Measurements from ENCODE around the gene LRRC55. TPM values are rescaled to one million over a fixed set of nuclear protein-coding genes. Genes with fewer than 3 reads are reported as not detected.

The LRRC55 gene
- total and polyA plus RNA-seq, 3 donors from 2014 or later: 0.08 to 0.76 (median 0.19) TPM

GRCh38 chr11:57210781-57211180 lies 29.0 kb downstream of the LRRC55 start:
- no peak overlapping the region for H3K27ac ChIP-seq

GRCh38 chr11:57213342-57214097 lies 31.8 kb downstream of the LRRC55 start:
- intact Hi-C loops (cut with DNase I; ENCODE audit: low total_unique reads): no loop called here
- Histone ChIP-seq H3K27ac (peak overlapping the region in 1 of 2 donors; percentile 39), H3K4me3 (no peak overlapping the region), H3K27me3 (no peaks in the 10 kb centered on the region), H3K9me3 (no peaks in the 10 kb centered on the region), H3K4me1 (peaks cover 8% of the 10 kb centered on the region), H3K36me3 (ENCODE audit: low read depth, missing control alignments) (no peaks in the 10 kb centered on the region)
- DNase-seq: no peak
- TF ChIP-seq CTCF (IDR thresholded peaks at IDR 0.05): no peak
- no peak for TF ChIP-seq POLR2A (IDR thresholded peaks at IDR 0.05)
- WGBS, 2 donors: 47 to 56% methylated on average over 9 of the region's 9 CpGs

More at GRCh38 chr11:57210781-57211180, 29.0 kb downstream of the LRRC55 start:
- peaks cover 8% of the 10 kb centered on the region for H3K4me1 ChIP-seq
- H3K9me3 ChIP-seq: no peaks in the 10 kb centered on the region
- intact Hi-C loops (cut with DNase I; ENCODE audit: low total_unique reads): no loop called here
- H3K27me3 ChIP-seq: no peaks in the 10 kb centered on the region
- no peak overlapping the region for H3K4me3 ChIP-seq
- H3K36me3 ChIP-seq (ENCODE audit: low read depth, missing control alignments): no peaks in the 10 kb centered on the region
- no peak for TF ChIP-seq CTCF (IDR thresholded peaks at IDR 0.05)
- no peak for TF ChIP-seq POLR2A (IDR thresholded peaks at IDR 0.05)
- 60 to 68% methylated on average over 7 of the region's 7 CpGs for WGBS, 2 donors
- no peak for DNase-seq

- no peak overlapping the region for H3K4me3 ChIP-seq
- intact Hi-C loops (cut with DNase I; ENCODE audit: low total_unique reads): no loop called here
- no peak for TF ChIP-seq CTCF (IDR thresholded peaks at IDR 0.05)
- no peak for TF ChIP-seq POLR2A (IDR thresholded peaks at IDR 0.05)
- no peak overlapping the region for H3K27ac ChIP-seq
- peaks cover 8% of the 10 kb centered on the region for H3K4me1 ChIP-seq
- no peak for DNase-seq
- WGBS, 2 donors: 72 to 73% methylated on average over 2 of the region's 2 CpGs
- H3K9me3 ChIP-seq: no peaks in the 10 kb centered on the region
- no peaks in the 10 kb centered on the region for H3K27me3 ChIP-seq
- no peaks in the 10 kb centered on the region for H3K36me3 ChIP-seq (ENCODE audit: low read depth, missing control alignments)
Observed at GRCh38 chr11:57214098-57214417, 32.3 kb downstream of the LRRC55 start.

GRCh38 chr11:57214494-57214893 lies 32.7 kb downstream of the LRRC55 start:
- H3K27me3 ChIP-seq: no peaks in the 10 kb centered on the region
- H3K27ac ChIP-seq: no peak overlapping the region
- 38 to 50% methylated on average over 3 of the region's 3 CpGs for WGBS, 2 donors
- TF ChIP-seq CTCF (IDR thresholded peaks at IDR 0.05) (no peak), POLR2A (IDR thresholded peaks at IDR 0.05) (no peak)
- no peaks in the 10 kb centered on the region for H3K9me3 ChIP-seq
- no peak overlapping the region for H3K4me3 ChIP-seq
- H3K4me1 ChIP-seq: peaks cover 8% of the 10 kb centered on the region
- intact Hi-C loops (cut with DNase I; ENCODE audit: low total_unique reads): no loop called here
- H3K36me3 ChIP-seq (ENCODE audit: low read depth, missing control alignments): no peaks in the 10 kb centered on the region
- no peak for DNase-seq

GRCh38 chr11:57216463-57216862 lies 34.7 kb downstream of the LRRC55 start:
- 89% methylated on average over 4 of the region's 4 CpGs for WGBS, 2 donors
- peaks cover 8% of the 10 kb centered on the region for H3K4me1 ChIP-seq
- H3K27me3 ChIP-seq: no peaks in the 10 kb centered on the region
- H3K9me3 ChIP-seq: no peaks in the 10 kb centered on the region
- intact Hi-C loops (cut with DNase I; ENCODE audit: low total_unique reads): no loop called here
- DNase-seq: no peak
- TF ChIP-seq POLR2A (IDR thresholded peaks at IDR 0.05) (no peak), CTCF (IDR thresholded peaks at IDR 0.05) (no peak)
- no peaks in the 10 kb centered on the region for H3K36me3 ChIP-seq (ENCODE audit: low read depth, missing control alignments)
- H3K27ac ChIP-seq: no peak overlapping the region
- no peak overlapping the region for H3K4me3 ChIP-seq
